NB4 (cell line): ENCODE measurements around the gene MYH15.

Experiments used
- DNase-seq: peaks from one replicate; pipeline ENCODE4 v3.0.0; 2010; ENCODE audit warnings: low read depth
- H3K4me3 ChIP-seq: one replicate; pipeline ENCODE4 v1.5.1; 2011; ENCODE audit warnings: mild to moderate bottlenecking, low read depth, low read length, moderate library complexity
- CTCF ChIP-seq: IDR thresholded peaks from one replicate; pipeline ENCODE4 v1.5.1; 2012; ENCODE audit warnings: low read depth, low read length
- MAX ChIP-seq: IDR thresholded peaks from 2 replicates; pipeline ENCODE4 v1.6.1; 2011; ENCODE audit warnings: low read depth, low read length
- MYC ChIP-seq: IDR thresholded peaks from 2 replicates; pipeline ENCODE4 v1.6.1; 2011; ENCODE audit warnings: low read depth, low read length
- POLR2A ChIP-seq: IDR thresholded peaks from 2 replicates; pipeline ENCODE4 v1.6.1; 2011; ENCODE audit warnings: mild to moderate bottlenecking; ENCODE audit not compliant: insufficient read length; ENCODE audit errors: extremely low read depth

The MYH15 gene

GRCh38 chr3:108495717-108496116, 14.7 kb downstream of the MYH15 start:
- no peak for TF ChIP-seq MYC
- no peak for TF ChIP-seq CTCF
- TF ChIP-seq MAX, result no peak
- TF ChIP-seq POLR2A, result no peak
- DNase-seq, result no peak
- H3K4me3 ChIP-seq, result no peak overlapping the region

- TF ChIP-seq MAX (no peak), MYC (no peak), POLR2A (no peak), CTCF (no peak)
- no peak for DNase-seq
- no peak overlapping the region for H3K4me3 ChIP-seq
These were observed 15.4 kb downstream of the MYH15 start for GRCh38 chr3:108494906-108495531.

DNA sequence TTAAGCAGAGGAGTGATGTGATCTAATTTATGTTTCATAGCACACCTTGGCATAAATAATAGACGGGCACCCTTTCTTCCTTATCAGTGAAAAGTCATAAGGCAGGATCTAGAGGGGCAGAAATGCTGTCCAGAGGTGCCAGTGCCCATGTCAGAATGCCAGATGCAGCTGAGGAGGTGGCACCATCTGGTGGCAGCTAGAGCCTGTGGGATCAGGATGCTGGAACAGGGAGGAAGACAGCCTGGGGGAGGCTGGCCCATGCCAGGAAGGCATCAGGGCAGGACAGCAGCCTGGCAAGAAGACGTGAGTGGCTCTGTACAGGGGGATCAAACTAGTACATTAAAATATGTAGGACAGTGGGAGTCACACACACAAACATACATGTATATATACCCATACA, 16.5 kb downstream of the MYH15 start:
- no peak overlapping the region for H3K4me3 ChIP-seq
- DNase-seq, result peak; percentile 21
- no peak for TF ChIP-seq MYC
- TF ChIP-seq MAX, result no peak
- TF ChIP-seq POLR2A, result no peak
- TF ChIP-seq CTCF, result peak; percentile 21

DNA sequence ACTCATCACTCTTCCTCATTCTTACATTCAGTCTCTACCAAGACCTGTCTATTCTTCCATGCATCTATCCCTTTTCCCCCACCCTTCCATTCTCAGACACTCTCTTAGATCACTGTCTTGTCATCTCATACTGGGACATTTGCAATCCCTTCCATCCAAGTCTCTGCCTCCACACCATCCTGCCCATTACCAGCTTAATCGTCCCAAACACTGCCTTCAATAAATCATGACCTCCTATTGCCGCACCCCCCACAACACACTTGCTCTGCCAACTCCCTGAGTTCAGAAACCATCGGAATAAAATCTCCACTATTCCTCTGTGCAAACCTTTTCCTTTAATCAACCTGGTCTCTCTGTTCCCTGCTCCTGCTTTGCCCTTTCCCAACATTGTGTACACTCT, 18.9 kb downstream of the MYH15 start:
- no peak for TF ChIP-seq MAX
- TF ChIP-seq POLR2A, result no peak
- no peak for TF ChIP-seq CTCF
- no peak for TF ChIP-seq MYC
- no peak for DNase-seq
- no peak overlapping the region for H3K4me3 ChIP-seq

GRCh38 chr3:108489776-108490175, 20.6 kb downstream of the MYH15 start:
- no peak for TF ChIP-seq MYC
- no peak for TF ChIP-seq POLR2A
- TF ChIP-seq CTCF, result peak; percentile 53
- no peak for TF ChIP-seq MAX
- DNase-seq, result peak; percentile 58
- H3K4me3 ChIP-seq, result no peak overlapping the region

GRCh38 chr3:108488631-108489030, 21.8 kb downstream of the MYH15 start:
- TF ChIP-seq MAX (no peak), CTCF (no peak), POLR2A (no peak), MYC (no peak)
- H3K4me3 ChIP-seq, result no peak overlapping the region
- no peak for DNase-seq
